Keratinocyte (primary cell): ENCODE data around the gene BRSK2. TPM values are rescaled to one million over a fixed set of nuclear protein-coding genes. Genes with fewer than 3 reads are reported as not detected.

Source experiments
- DNase-seq: peaks from one replicate; pipeline ENCODE4 v3.0.0-alpha.2; 2011; ENCODE audit warnings: low read depth, missing footprints, low spot score
- FAIRE-seq: peaks from 2 replicates; lab custom pipeline; 2011; peaks lifted over from hg19 to GRCh38; lab: Jason Lieb, UNC
- H2AFZ ChIP-seq: 2 replicates; pipeline ENCODE4 v1.6.0; 2012; ENCODE audit warnings: low read length, control low read depth, inconsistent platforms; ENCODE audit not compliant: control insufficient read depth
- H3K27ac ChIP-seq: 2 replicates; pipeline ENCODE4 v1.5.1; 2011; ENCODE audit warnings: low read length; ENCODE audit not compliant: control insufficient read depth, insufficient read depth
- H3K27me3 ChIP-seq: 3 replicates; pipeline ENCODE4 v1.6.0; 2011; ENCODE audit warnings: low read length; ENCODE audit not compliant: control insufficient read depth, insufficient read depth; ENCODE audit errors: extremely low read depth
- H3K36me3 ChIP-seq, 2 experiments: 2 replicates in 1 of 2; 3 replicates in 1 of 2; pipeline ENCODE4 v1.5.1; 2011; ENCODE audit warnings: low read length in 2 of 2, mild to moderate bottlenecking in 1 of 2; ENCODE audit not compliant: control insufficient read depth in 2 of 2, insufficient read depth in 2 of 2; ENCODE audit errors: extremely low read depth in 1 of 2
- H3K4me1 ChIP-seq: 3 replicates; pipeline ENCODE4 v1.5.1; 2011; ENCODE audit warnings: low read length; ENCODE audit not compliant: control insufficient read depth, insufficient read depth; ENCODE audit errors: extremely low read depth
- H3K4me2 ChIP-seq: 3 replicates; pipeline ENCODE4 v1.6.0; 2011; ENCODE audit warnings: low read depth, low read length; ENCODE audit not compliant: control insufficient read depth, insufficient read depth; ENCODE audit errors: extremely low read depth
- H3K4me3 ChIP-seq, 3 experiments: fragments of 200-600 bp in 1 of 3; sonication (generic) in 1 of 3; 2 replicates in 2 of 3; 3 replicates in 1 of 3; pipeline ENCODE4 v1.5.1; 2011 to 2016; ENCODE audit warnings: low read length in 3 of 3, mild to moderate bottlenecking in 3 of 3, control low read depth in 2 of 3, inconsistent platforms in 1 of 3, low read depth in 1 of 3, mixed read lengths in 1 of 3, mixed run types in 1 of 3, moderate library complexity in 1 of 3; ENCODE audit not compliant: control insufficient read depth in 2 of 3, insufficient read depth in 2 of 3; ENCODE audit errors: extremely low read depth in 1 of 3
- H3K79me2 ChIP-seq: 2 replicates; pipeline ENCODE4 v1.6.0; 2012; ENCODE audit warnings: low read length; ENCODE audit not compliant: control insufficient read depth, insufficient read depth
- H3K9ac ChIP-seq: 3 replicates; pipeline ENCODE4 v1.6.0; 2011; ENCODE audit warnings: low read length; ENCODE audit not compliant: control insufficient read depth, insufficient read depth; ENCODE audit errors: extremely low read depth
- H3K9me1 ChIP-seq: 3 replicates; pipeline ENCODE4 v1.6.0; 2011; ENCODE audit warnings: low read length; ENCODE audit not compliant: control insufficient read depth, insufficient read depth; ENCODE audit errors: extremely low read depth
- H3K9me3 ChIP-seq: 2 replicates; pipeline ENCODE4 v1.5.1; 2012; ENCODE audit warnings: low read depth, low read length; ENCODE audit not compliant: control insufficient read depth
- H4K20me1 ChIP-seq: 3 replicates; pipeline ENCODE4 v1.6.0; 2011; ENCODE audit warnings: low read length; ENCODE audit not compliant: control insufficient read depth, insufficient read depth; ENCODE audit errors: extremely low read depth
- EZH2 ChIP-seq: IDR thresholded peaks from one replicate; pipeline ENCODE4 v1.6.1; 2012; ENCODE audit warnings: inconsistent platforms, mild to moderate bottlenecking, low read length, moderate library complexity
- dilution Hi-C: fragments of 300-500 bp; cut with MboI; formaldehyde crosslinking; loops from one replicate; pipeline ENCODE4 v1.7.0; 2020; ENCODE audit warnings: low sequenced_read_pairs; ENCODE audit not compliant: extremely low pct_ligation_motif_present
- polyA plus RNA-seq, 5 experiments: library from polyadenylated mRNA; depleted of rRNA in 3 of 5; stranded (reverse) in 3 of 5; stranded (forward) in 1 of 5; unstranded in 1 of 5; fragments of >200 nt; gene quantifications; 1 replicate in 1 of 5; 2 replicates in 3 of 5; 3 replicates in 1 of 5; pipeline versions ENCODE4 v1.2.1 to v1.2.3, GENCODE V29; 2011 to 2012; ENCODE audit warnings: missing spikeins in 2 of 5, low read depth in 1 of 5, low replicate concordance in 1 of 5
- TF ChIP-seq, protein P1 (sequence below), 3 experiments: IDR thresholded peaks in 1 of 3; conservative IDR thresholded peaks in 1 of 3; optimal IDR thresholded peaks in 1 of 3; 2 replicates in 2 of 3; 3 replicates in 1 of 3; pipeline versions ENCODE3 to v1.5.1; 2011; ENCODE audit warnings: low read length in 3 of 3, mild to moderate bottlenecking in 3 of 3, moderate library complexity in 2 of 3, control low read depth in 1 of 3, inconsistent platforms in 1 of 3; ENCODE audit not compliant: insufficient read depth in 2 of 3; ENCODE audit errors: extremely low read depth in 1 of 3

Gene BRSK2
- polyA plus RNA-seq, 1 donor (not counting 4 experiments of a cell fraction or from before 2014, with no cell fraction given): 0.09 TPM

DNA sequence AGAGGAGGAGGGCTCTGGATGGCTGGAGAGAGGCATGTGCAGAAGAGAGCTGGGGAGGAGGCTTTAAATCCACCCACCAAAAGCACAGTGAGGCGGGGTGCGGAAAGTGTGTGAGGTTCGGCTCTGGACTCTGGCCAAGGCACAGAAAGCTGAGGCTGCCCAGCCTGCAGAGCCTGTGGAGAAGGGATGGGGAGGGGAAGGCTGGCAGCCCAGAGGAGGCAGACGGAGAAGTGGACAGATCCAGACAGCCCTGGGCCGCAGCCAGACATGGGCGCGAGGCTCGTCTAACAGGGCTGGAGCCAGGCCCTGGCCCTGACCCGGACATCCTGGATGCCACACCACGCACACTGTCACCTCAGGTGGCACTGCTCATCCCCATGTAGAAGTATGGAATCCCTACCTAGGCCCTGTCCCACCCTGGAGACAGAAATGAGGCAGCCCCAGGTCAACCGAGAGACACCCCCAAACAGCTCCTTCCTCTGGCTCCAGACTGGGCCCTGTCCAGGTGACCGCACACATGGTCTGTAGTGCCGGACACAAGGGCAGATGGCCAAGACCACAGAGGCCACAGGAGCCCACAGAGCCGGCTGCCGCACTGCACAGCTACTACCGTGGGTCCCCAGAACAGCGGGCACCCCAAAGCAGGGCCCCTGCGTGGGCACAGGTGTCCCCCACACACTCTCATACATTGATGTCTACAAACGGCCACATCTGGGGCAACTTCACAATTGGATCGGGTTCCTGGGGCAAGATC is 113.4 kb downstream of the BRSK2 start:
- TF ChIP-seq, protein P1, sequence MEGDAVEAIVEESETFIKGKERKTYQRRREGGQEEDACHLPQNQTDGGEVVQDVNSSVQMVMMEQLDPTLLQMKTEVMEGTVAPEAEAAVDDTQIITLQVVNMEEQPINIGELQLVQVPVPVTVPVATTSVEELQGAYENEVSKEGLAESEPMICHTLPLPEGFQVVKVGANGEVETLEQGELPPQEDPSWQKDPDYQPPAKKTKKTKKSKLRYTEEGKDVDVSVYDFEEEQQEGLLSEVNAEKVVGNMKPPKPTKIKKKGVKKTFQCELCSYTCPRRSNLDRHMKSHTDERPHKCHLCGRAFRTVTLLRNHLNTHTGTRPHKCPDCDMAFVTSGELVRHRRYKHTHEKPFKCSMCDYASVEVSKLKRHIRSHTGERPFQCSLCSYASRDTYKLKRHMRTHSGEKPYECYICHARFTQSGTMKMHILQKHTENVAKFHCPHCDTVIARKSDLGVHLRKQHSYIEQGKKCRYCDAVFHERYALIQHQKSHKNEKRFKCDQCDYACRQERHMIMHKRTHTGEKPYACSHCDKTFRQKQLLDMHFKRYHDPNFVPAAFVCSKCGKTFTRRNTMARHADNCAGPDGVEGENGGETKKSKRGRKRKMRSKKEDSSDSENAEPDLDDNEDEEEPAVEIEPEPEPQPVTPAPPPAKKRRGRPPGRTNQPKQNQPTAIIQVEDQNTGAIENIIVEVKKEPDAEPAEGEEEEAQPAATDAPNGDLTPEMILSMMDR (optimal IDR thresholded peaks at IDR 0.05 in 1 of 3, IDR thresholded peaks at IDR 0.05 in 1 of 3, conservative IDR thresholded peaks at IDR 0.05 in 1 of 3; ENCODE audit: extremely low read depth in 1 of 3, insufficient read depth in 2 of 3, low read length in 3 of 3): no peak
- TF ChIP-seq EZH2: no peak
- Histone ChIP-seq H3K4me3 (no peak overlapping the region), H4K20me1 (peaks cover 56% of the 10 kb centered on the region), H3K9me3 (peaks cover 3% of the 10 kb centered on the region), H2AFZ (no peak overlapping the region), H3K36me3 (peaks cover 3 to 6% of the 10 kb centered on the region in 2 experiments), H3K4me1 (no peaks in the 10 kb centered on the region), H3K79me2 (peaks cover 90% of the 10 kb centered on the region), H3K9ac (no peak overlapping the region), H3K27me3 (no peaks in the 10 kb centered on the region), H3K27ac (no peak overlapping the region), H3K4me2 (no peak overlapping the region), H3K9me1 (peaks cover 3% of the 10 kb centered on the region)
- dilution Hi-C loops: no loop called here
- DNase-seq: no peak
- no peak for FAIRE-seq

DNA sequence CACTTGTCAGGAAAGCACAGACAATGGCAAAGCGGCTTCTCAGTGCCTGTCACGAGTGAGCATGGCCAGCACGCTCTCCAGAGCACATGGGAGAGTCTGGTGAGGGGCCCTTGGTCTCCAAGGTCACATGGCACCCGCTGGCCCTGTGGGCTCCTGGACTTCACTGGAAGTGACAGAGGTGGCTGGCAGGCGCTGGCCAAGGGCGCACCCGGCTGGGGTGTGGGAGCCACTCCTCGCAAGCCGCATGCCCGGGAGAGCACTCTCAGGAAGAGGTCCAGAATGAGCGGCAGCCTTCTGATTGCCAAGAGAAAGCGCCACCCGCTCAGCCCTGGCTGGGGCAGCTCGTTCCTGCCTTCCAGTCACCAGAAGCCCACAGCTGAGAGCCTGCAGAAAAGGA is 114.0 kb downstream of the BRSK2 start:
- H4K20me1 ChIP-seq: peaks cover 56% of the 10 kb centered on the region
- no peak overlapping the region for H3K4me2 ChIP-seq
- no peak overlapping the region for H3K27ac ChIP-seq
- TF ChIP-seq, protein P1 (optimal IDR thresholded peaks at IDR 0.05 in 1 of 3, IDR thresholded peaks at IDR 0.05 in 1 of 3, conservative IDR thresholded peaks at IDR 0.05 in 1 of 3; ENCODE audit: extremely low read depth in 1 of 3, insufficient read depth in 2 of 3, low read length in 3 of 3): no peak
- no peak for TF ChIP-seq EZH2
- H3K4me3 ChIP-seq: no peak overlapping the region
- dilution Hi-C loops: no loop called here
- H3K4me1 ChIP-seq: no peaks in the 10 kb centered on the region
- H3K36me3 ChIP-seq: peaks cover 3 to 6% of the 10 kb centered on the region in 2 experiments
- H3K79me2 ChIP-seq: peaks cover 89% of the 10 kb centered on the region
- H3K9me1 ChIP-seq: no peaks in the 10 kb centered on the region
- H3K27me3 ChIP-seq: no peaks in the 10 kb centered on the region
- no peak overlapping the region for H3K9ac ChIP-seq
- H2AFZ ChIP-seq: no peak overlapping the region
- DNase-seq (no peak), FAIRE-seq (no peak)
- H3K9me3 ChIP-seq: peaks cover 3% of the 10 kb centered on the region
